SU-DHL-6 (cell line): ENCODE data around the gene SLC8A1.

Experiments used
- H2AFZ ChIP-seq: fragments of 200-600 bp; sonication (generic); 2 replicates; pipeline ENCODE4 v1.6.1; 2014; ENCODE audit warnings: low read depth, mild to moderate bottlenecking, moderate library complexity, mixed read lengths, antibody characterized with exemption, low read length; ENCODE audit not compliant: severe bottlenecking
- H3F3A ChIP-seq: fragments of 200-600 bp; shearing (Covaris generic); 2 replicates; pipeline ENCODE4 v1.6.0; 2016; ENCODE audit warnings: antibody characterized with exemption, mild to moderate bottlenecking; ENCODE audit not compliant: insufficient read depth
- H3K27ac ChIP-seq: fragments of 200-600 bp; sonication (generic); 2 replicates; pipeline ENCODE4 v1.5.1; 2016; ENCODE audit warnings: low read depth, mild to moderate bottlenecking, low read length, moderate library complexity, mixed read lengths
- H3K27me3 ChIP-seq: fragments of 200-600 bp; sonication (generic), shearing (Covaris generic); 2 replicates; pipeline ENCODE4 v1.6.0; 2014; ENCODE audit warnings: mild to moderate bottlenecking, low read length
- H3K36me3 ChIP-seq: fragments of 200-600 bp; sonication (generic); 2 replicates; pipeline ENCODE4 v1.6.1; 2014; ENCODE audit warnings: mild to moderate bottlenecking, low read length, mixed read lengths
- H3K4me2 ChIP-seq: fragments of 300-600, 200-600 bp; shearing (Covaris generic), sonication (generic); 2 replicates; pipeline ENCODE4 v1.6.0; 2014; ENCODE audit warnings: low read length, low read depth, mild to moderate bottlenecking; ENCODE audit not compliant: poor library complexity, severe bottlenecking
- H3K4me3 ChIP-seq: fragments of 200-600 bp; sonication (generic); 2 replicates; pipeline ENCODE4 v1.5.1; 2014; ENCODE audit warnings: antibody characterized with exemption, low read length, mild to moderate bottlenecking, mixed read lengths; ENCODE audit not compliant: insufficient read depth, poor library complexity, severe bottlenecking
- H3K79me2 ChIP-seq: fragments of 200-600 bp; sonication (generic); 2 replicates; pipeline ENCODE4 v1.6.1; 2014; ENCODE audit warnings: mild to moderate bottlenecking, low read length, moderate library complexity; ENCODE audit not compliant: insufficient read depth
- H3K9ac ChIP-seq: fragments of 200-600 bp; sonication (generic); 2 replicates; pipeline ENCODE4 v1.7.0; 2014; ENCODE audit warnings: mild to moderate bottlenecking, low read length
- H3K9me2 ChIP-seq: fragments of 200-600 bp; sonication (generic); replicated peaks from 2 replicates; pipeline ENCODE4 v1.6.1; 2014; ENCODE audit warnings: low read length; ENCODE audit not compliant: insufficient read depth
- H3K9me3 ChIP-seq: fragments of 200-600 bp; sonication (generic); 2 replicates; pipeline ENCODE4 v1.6.1; 2014; ENCODE audit warnings: low read length, mixed read lengths; ENCODE audit not compliant: insufficient read depth
- H4K20me1 ChIP-seq: fragments of 200-600 bp; sonication (generic); 2 replicates; pipeline ENCODE4 v1.6.1; 2014; ENCODE audit warnings: low read depth, mild to moderate bottlenecking, antibody characterized with exemption, low read length, moderate library complexity, mixed read lengths
- EZH2phosphoT487 ChIP-seq: fragments of 200-600 bp; sonication (generic), shearing (Covaris generic); conservative IDR thresholded peaks from 2 replicates; pipeline ENCODE4 v1.6.1; 2018; ENCODE audit warnings: mild to moderate bottlenecking, antibody characterized with exemption, low read length, moderate library complexity, mixed read lengths
- TF ChIP-seq, protein P1 (sequence below): fragments of 200-600 bp; sonication (generic); IDR thresholded peaks from one replicate; pipeline ENCODE4 v1.5.1; 2017; ENCODE audit warnings: antibody characterized with exemption, mild to moderate bottlenecking, low read length, moderate library complexity; ENCODE audit not compliant: insufficient read depth, poor library complexity, severe bottlenecking

Gene SLC8A1

DNA sequence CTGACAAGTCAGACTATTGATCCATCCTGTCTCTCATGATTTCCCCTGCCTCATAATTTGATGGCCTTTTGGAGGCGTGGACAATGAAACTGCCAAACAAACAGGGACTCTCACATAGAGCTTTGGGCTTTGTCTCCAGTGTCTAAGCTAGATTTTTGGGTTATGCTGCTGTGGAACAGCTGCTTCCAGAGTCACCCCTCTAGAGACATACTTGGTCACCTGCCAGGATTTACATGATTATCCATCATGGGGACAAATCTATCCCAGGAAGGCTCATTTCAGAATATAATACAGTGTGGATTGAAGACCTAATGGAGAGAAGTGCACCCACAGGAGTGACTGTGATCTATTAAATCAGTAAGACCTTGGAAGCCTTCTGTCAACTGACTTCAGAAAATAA, 159.6 kb downstream of the SLC8A1 start:
- Histone ChIP-seq H3K4me2 (no peak overlapping the region), H3K27me3 (no peaks in the 10 kb centered on the region), H2AFZ (no peak overlapping the region)

DNA sequence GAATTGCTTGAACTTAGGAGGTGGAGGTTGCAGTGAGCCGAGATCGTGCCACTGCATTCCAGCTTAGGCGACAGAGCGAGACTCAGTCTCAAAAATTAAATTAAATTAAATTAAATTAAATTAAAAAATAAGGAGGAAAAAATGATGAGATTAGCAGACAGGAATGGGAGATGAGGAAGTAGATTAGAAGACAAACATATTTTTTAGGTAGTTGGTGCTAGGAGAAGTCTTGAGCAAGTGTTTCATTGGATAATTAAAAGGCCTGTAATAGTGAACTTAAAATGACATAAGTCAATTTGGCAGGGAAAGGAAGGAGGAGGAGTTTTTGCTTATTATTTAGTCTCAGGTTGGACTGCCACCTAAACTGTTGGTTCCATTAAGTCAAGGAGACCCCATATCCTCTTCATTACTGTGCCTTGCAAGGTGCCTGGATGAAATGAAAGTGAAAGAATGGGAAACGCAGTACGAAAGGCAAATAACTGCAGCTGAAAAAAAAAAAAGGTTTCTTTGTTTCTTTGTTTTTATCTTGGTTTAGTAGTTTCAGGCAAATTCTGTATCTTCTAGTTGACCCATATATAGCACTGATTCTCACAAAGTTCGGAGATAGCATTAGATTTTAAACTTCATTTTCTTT, 162.0 kb downstream of the SLC8A1 start:
- no peak overlapping the region for H3K27ac ChIP-seq
- no peaks in the 10 kb centered on the region for H3K36me3 ChIP-seq
- H3F3A ChIP-seq = no peaks in the 10 kb centered on the region
- no peaks in the 10 kb centered on the region for H3K79me2 ChIP-seq
- H2AFZ ChIP-seq = no peak overlapping the region
- no peaks in the 10 kb centered on the region for H4K20me1 ChIP-seq
- no peak overlapping the region for H3K9ac ChIP-seq
- TF ChIP-seq EZH2phosphoT487 = no peak
- TF ChIP-seq, protein P1, sequence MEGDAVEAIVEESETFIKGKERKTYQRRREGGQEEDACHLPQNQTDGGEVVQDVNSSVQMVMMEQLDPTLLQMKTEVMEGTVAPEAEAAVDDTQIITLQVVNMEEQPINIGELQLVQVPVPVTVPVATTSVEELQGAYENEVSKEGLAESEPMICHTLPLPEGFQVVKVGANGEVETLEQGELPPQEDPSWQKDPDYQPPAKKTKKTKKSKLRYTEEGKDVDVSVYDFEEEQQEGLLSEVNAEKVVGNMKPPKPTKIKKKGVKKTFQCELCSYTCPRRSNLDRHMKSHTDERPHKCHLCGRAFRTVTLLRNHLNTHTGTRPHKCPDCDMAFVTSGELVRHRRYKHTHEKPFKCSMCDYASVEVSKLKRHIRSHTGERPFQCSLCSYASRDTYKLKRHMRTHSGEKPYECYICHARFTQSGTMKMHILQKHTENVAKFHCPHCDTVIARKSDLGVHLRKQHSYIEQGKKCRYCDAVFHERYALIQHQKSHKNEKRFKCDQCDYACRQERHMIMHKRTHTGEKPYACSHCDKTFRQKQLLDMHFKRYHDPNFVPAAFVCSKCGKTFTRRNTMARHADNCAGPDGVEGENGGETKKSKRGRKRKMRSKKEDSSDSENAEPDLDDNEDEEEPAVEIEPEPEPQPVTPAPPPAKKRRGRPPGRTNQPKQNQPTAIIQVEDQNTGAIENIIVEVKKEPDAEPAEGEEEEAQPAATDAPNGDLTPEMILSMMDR = no peak
- no peaks in the 10 kb centered on the region for H3K27me3 ChIP-seq
- no peak overlapping the region for H3K4me2 ChIP-seq
- no peak overlapping the region for H3K4me3 ChIP-seq
- no peaks in the 10 kb centered on the region for H3K9me3 ChIP-seq
- no peaks in the 10 kb centered on the region for H3K9me2 ChIP-seq

More for the DNA sequence above, 159.6 kb downstream of the SLC8A1 start:
- Histone ChIP-seq H3K9ac (no peak overlapping the region), H4K20me1 (no peaks in the 10 kb centered on the region), H3K4me3 (no peak overlapping the region), H3K9me3 (no peaks in the 10 kb centered on the region), H3K9me2 (no peaks in the 10 kb centered on the region), H3F3A (no peaks in the 10 kb centered on the region), H3K27ac (no peak overlapping the region), H3K79me2 (no peaks in the 10 kb centered on the region), H3K36me3 (no peaks in the 10 kb centered on the region)
- TF ChIP-seq, protein P1 = no peak
- no peak for TF ChIP-seq EZH2phosphoT487

DNA sequence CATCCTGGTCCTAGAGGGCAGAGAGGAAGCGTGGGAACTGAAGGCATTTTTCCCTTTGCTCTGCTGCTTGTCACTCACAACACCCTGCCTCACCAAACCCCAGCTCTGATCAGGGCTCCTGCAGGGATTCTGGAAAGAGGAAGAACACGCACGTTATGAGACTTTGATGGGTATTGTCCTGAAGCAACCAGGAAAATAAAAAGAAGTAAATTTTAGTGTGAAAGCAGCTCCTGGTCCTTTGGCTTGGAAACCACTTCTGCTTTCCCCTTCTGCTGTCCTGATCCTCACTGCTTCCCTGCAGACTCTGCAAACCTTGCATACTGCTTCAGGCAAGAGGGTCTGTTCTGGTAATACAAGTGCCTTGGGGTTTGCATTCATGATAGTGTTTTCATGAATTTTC, 164.1 kb downstream of the SLC8A1 start:
- no peaks in the 10 kb centered on the region for H3K9me2 ChIP-seq
- H3K79me2 ChIP-seq = no peaks in the 10 kb centered on the region
- H3K9me3 ChIP-seq = no peaks in the 10 kb centered on the region
- no peaks in the 10 kb centered on the region for H4K20me1 ChIP-seq
- H3K9ac ChIP-seq = no peak overlapping the region
- TF ChIP-seq, protein P1 = no peak
- TF ChIP-seq EZH2phosphoT487 = no peak
- H3K4me3 ChIP-seq = no peak overlapping the region
- no peak overlapping the region for H3K4me2 ChIP-seq
- no peaks in the 10 kb centered on the region for H3K36me3 ChIP-seq
- H2AFZ ChIP-seq = no peak overlapping the region
- H3F3A ChIP-seq = no peaks in the 10 kb centered on the region
- H3K27ac ChIP-seq = no peak overlapping the region
- no peaks in the 10 kb centered on the region for H3K27me3 ChIP-seq
